GM19455 (cell line): Measurements from ENCODE around the gene SV2A.
"Not testable (repeated sequence)": the region's sequence is repeated elsewhere in the genome, so short reads cannot be mapped to it uniquely, and the experiment has no call there.

ENCODE experiments used
- ATAC-seq: cut with Tn5 transposase; IDR thresholded peaks from one replicate; pipeline ENCODE4 v1.9.1; 2021; ENCODE audit not compliant: unreplicated experiment

The SV2A gene, protein sequence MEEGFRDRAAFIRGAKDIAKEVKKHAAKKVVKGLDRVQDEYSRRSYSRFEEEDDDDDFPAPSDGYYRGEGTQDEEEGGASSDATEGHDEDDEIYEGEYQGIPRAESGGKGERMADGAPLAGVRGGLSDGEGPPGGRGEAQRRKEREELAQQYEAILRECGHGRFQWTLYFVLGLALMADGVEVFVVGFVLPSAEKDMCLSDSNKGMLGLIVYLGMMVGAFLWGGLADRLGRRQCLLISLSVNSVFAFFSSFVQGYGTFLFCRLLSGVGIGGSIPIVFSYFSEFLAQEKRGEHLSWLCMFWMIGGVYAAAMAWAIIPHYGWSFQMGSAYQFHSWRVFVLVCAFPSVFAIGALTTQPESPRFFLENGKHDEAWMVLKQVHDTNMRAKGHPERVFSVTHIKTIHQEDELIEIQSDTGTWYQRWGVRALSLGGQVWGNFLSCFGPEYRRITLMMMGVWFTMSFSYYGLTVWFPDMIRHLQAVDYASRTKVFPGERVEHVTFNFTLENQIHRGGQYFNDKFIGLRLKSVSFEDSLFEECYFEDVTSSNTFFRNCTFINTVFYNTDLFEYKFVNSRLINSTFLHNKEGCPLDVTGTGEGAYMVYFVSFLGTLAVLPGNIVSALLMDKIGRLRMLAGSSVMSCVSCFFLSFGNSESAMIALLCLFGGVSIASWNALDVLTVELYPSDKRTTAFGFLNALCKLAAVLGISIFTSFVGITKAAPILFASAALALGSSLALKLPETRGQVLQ

DNA sequence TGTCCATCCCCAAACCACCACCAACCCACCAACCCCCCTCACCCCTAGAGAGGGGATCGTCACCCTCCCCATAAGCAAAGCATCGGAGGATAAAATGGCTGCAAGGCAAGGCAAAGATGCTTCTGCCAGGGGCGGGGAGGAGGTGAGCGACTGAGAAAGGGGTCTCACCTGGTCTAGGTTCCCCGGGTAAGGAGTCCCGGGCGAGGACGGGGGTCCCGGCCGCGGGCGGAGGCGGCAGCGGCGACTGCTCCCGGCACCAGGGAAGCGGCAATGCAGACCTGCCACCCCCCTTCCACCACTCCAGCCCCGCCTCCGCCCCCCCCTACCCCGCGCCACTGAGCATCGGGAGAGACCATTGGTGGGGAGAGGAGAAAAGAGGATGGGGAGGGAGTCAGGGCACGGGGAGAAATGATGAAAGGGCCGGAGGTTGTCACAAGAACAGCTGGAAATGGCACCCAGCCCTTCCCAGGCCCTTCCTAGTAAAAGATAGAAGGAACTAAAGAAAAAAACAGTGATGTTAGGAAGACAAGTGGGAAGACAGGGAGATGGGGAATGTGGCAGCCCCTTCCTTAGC lies at the start of gene SV2A:
Gene SV2A, minus strand, starts transcription at position 274 of the 574 bp plus-strand sequence. CDS start 4,004 bp downstream, outside the sequence.
- ATAC-seq = no peak

- ATAC-seq = no peak
These were observed 49.4 kb upstream of the SV2A start for GRCh38 chr1:149967041-149967440.

DNA sequence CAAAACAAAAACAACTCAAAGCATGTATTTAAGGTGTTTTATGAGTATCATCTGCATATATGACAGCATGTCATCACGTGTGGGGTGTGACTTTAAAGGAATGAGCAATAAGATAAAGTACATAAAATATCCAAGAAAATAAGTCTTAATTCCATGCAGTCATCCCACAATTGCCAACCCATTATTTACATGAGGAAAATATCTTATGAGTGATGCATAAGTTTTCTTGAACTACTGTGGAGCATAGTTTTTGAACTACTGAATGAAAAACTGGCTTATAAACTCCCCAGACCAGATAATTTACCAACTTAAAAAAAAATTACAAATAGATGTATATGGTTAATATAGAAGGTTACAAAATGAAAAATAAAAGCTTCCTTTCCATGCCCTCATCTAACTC lies 48.8 kb upstream of the SV2A start:
- no peak for ATAC-seq

- no peak for ATAC-seq
These were observed 47.8 kb upstream of the SV2A start for GRCh38 chr1:149965440-149965839.

- ATAC-seq = no peak
These were observed 45.7 kb upstream of the SV2A start for GRCh38 chr1:149963358-149963757.

DNA sequence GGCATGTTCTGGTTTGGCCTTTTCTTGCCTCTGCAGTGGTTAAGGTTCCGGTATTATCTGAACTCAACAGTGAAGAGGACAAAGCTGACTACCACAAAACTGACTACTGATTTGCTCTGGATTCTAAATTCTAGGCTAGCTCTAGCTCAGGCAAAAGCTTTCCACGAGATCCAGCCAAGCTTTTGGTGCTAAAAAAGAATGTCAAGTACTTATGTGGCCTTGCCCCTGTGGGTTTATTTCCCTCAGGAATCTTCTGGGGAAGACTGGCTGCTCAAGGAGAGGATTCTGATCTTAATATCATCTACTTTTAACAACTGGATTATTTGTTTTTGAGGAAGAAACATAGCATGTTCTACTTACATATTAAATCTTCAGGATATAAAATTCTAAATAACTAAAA lies 45.1 kb upstream of the SV2A start:
- ATAC-seq = no peak

GRCh38 chr1:149962039-149962647 lies 44.5 kb upstream of the SV2A start:
- ATAC-seq = no peak

- ATAC-seq = not testable (repeated sequence)
These were observed 39.9 kb upstream of the SV2A start for GRCh38 chr1:149957548-149957947.

GRCh38 chr1:149949911-149950310 lies 32.3 kb upstream of the SV2A start:
- ATAC-seq = no peak

DNA sequence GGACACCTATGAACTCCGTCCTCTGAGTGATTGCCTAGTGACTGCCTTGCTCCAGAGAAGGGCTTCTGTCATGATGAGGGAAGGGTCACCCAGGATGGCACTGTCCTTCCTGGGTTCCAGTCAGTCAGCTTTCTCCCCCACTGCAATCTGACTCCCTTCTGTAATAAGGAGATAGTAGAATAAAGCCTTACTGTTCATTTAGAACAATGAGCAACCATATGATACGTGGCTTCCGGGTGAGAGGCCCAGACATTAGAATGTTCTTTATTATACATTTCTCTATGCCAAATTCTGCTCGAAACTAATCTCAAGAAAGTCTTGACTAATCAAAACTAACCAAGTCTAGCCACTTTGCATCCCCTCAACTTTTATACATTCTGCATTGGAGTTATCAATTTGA lies 27.6 kb upstream of the SV2A start:
- no peak for ATAC-seq

DNA sequence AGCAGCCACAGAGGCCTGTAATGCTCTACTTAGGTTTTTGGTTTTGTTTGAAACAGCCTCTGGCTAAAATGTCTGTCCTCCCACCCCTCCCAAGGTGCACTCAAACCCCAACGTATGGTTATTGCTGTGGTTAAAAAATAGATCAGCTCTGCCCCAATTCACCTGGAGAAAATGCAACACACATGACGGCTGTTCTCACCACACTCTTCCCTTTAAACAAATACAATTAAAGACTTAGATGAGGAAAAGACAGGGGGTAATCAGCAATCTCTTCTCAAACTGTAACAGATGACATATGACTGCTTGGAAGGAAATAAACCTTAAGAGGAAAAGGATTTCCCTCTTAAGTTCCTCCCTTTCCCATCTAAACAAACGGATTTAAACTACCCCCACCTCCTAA lies 25.2 kb upstream of the SV2A start:
- ATAC-seq = no peak

DNA sequence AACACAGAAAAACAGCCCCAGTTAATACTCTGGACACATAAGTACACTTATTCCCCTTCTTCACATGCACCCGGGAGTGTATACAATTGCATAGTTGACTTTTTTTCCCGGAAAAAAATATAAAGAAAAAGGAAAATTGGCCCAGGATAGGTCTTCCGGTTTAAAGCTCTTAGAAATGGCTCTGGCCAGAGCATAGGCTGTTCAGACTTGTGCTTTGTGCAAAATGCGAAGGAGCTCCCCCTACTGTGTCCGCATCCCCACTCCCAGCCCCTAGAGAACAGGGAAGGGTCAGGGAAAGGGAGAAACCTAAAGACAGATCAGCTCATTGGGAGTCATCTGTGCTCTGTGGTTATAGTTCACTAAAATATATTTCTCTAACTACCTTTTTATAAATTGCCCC lies 24.6 kb upstream of the SV2A start:
- ATAC-seq = no peak

DNA sequence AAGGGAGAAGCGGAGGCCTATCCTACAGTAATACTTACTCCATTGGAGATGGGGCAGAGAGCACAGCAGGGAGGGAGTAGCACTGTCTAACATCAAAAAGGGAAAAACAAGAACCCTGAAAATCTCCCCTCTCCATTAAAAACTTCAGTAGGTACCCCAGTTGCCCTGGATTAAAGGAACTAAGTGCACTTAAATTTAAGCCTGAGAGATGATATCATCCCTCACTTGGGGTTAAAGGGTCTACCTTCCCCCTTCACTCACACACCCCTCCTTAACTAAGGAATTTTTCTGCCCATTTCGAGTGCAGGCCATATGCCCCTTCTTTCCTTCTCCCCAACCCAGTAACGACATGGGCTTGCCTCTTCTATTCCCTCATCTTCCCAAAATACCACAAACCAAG lies 22.8 kb upstream of the SV2A start:
- ATAC-seq = no peak

GRCh38 chr1:149938668-149939003 lies 21.0 kb upstream of the SV2A start:
- not testable (repeated sequence) for ATAC-seq

GRCh38 chr1:149937759-149938158 lies 20.1 kb upstream of the SV2A start:
- ATAC-seq = no peak

GRCh38 chr1:149936992-149937705 lies 19.5 kb upstream of the SV2A start:
- ATAC-seq = no peak

GRCh38 chr1:149936170-149936991 lies 18.7 kb upstream of the SV2A start, which contains the start of gene MTMR11:
MTMR11 (minus strand) TSS chr1:149936879; CDS start chr1:149936647, 232 bp downstream.
- ATAC-seq = no peak

GRCh38 chr1:149934356-149934755 lies 16.7 kb upstream of the SV2A start:
- no peak for ATAC-seq

DNA sequence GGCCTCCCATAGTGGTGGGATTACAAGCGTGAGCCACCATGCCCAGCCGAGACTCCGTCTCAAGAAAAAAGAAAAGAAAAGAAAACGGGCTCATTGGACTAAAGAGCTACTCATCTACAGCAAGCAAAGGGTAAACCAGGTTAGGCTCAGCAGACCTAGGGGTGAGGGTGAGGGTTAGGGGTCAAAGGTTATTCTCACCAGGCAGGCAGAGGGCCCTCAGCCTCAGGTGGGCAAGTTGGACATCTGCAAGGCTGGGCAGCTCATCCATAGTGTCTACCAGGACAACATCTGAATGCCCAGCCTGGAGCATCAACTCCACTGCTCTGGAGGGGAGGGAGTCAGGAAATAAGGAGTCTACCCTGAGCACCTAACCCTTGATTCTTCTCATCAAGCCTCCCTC lies 15.6 kb upstream of the SV2A start:
- no peak for ATAC-seq

DNA sequence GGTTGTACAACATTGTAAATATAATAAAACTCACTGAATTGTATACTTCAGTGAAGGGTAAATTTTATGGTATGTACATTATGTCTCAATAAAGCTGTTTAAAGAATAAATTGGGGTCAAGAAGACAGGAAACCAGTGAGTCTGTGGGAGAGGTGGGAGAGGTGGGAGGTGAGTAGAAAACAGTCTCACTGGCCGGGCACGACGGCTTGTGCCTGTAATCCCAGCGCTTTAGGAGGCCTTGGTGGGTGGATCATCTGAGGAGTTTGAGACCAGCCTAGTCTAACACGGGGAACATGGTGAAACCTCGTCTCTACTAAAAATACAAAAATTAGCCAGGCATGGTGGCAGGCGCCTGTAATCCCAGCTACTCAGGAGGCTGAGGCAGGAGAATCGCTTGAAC lies 14.8 kb upstream of the SV2A start:
- ATAC-seq = no peak
